GM21423 (cell line): ENCODE data around the gene OR14J1.
"Not testable (repeated sequence)": the region's sequence is repeated elsewhere in the genome, so short reads cannot be mapped to it uniquely, and the experiment has no call there.

ENCODE experiments used
- ATAC-seq: cut with Tn5 transposase; IDR thresholded peaks from one replicate; pipeline ENCODE4 v1.9.1; 2021; ENCODE audit warnings: mild to moderate bottlenecking, moderate library complexity; ENCODE audit not compliant: unreplicated experiment

OR14J1 gene, protein sequence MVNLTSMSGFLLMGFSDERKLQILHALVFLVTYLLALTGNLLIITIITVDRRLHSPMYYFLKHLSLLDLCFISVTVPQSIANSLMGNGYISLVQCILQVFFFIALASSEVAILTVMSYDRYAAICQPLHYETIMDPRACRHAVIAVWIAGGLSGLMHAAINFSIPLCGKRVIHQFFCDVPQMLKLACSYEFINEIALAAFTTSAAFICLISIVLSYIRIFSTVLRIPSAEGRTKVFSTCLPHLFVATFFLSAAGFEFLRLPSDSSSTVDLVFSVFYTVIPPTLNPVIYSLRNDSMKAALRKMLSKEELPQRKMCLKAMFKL

GRCh38 chr6:29301316-29301715, at the start of gene OR14J1:
TSS of gene OR14J1 (plus strand) at chr6:29301701. CDS start at chr6:29306690, 4,989 bp downstream.
- no peak for ATAC-seq

DNA sequence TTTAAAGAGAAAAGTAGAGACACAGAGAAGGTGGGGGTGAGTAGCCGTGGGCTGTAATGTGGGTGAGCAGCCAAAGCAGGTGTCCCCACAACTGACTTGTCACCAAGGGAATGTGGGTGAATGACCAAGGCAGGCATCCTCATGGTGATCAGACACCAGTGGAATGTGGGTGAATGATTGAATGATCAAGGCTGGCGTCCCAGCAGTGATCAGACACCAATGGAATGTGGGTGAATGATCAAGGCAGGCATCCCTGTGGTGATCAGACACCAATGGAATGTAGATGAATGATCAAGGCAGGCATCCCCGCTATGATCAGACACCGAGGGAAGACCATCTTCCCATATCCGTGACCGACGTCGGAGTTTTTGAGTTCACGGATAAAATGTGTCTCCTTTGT, 49.8 kb upstream of the OR14J1 start:
- no peak for ATAC-seq

GRCh38 chr6:29255530-29255929, 46.0 kb upstream of the OR14J1 start:
- ATAC-seq, result no peak

DNA sequence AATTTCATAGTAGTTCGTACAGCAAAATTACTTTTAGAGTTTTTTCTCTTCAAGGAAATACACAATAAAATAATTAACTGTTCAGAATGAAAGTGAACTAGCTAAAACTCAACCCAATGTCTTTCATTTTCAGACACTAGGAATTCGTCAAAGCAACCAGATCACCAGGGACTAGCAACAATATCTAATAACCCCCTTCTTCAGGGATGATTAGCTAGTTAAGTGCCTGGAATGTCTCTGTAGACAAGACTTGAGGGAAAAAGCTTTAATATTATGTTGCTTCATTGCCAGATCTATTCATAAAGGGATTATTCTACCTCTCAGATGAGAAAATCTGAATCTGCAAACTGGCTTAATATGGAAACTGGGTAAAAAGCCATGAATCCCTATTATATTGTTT, 41.8 kb upstream of the OR14J1 start:
- ATAC-seq, result no peak

DNA sequence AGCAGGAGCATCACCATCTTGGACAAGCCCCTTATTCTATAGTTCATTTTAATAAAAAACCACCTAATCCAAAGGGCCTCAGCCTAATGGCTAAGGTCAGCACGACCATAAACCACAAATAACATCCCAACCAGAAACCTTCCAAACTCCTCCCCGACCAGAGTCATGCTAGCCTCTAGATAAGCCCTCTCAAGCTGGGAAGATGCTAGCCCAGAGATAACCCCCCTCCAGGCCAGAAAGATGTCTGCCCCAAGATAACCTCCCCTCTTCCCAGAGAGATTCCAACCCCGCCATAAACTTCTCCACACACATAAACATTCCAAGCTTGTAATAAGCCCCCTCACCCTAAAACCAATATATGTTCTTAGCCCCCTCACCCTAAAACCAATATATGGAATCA, 38.5 kb upstream of the OR14J1 start:
- ATAC-seq, result no peak

DNA sequence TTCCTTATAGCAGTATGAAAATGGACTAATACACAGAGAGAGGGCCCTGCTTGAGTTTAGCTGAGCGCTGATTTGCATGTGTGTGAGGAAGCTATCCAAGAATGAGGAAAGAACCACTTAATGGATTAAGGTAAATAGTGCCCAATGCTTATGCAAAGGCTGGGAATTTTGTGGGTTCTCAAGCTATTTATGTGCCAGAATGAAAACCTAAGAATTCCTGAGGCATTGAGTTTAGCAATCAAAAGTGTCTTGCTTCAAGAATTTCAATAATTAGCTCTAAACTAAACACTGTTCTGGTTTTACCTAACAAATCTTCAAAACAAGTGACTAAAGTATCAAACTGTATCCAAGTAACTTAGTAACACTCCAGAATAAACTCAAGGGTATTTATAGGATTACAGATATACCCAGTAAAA, 7.0 kb upstream of the OR14J1 start:
- ATAC-seq, result no peak

- ATAC-seq, result no peak
These were observed 6.3 kb upstream of the OR14J1 start for GRCh38 chr6:29295181-29295585.

- ATAC-seq, result no peak
These were observed 5.9 kb upstream of the OR14J1 start for GRCh38 chr6:29295623-29296022.

GRCh38 chr6:29319931-29320330, 18.4 kb downstream of the OR14J1 start:
- no peak for ATAC-seq

DNA sequence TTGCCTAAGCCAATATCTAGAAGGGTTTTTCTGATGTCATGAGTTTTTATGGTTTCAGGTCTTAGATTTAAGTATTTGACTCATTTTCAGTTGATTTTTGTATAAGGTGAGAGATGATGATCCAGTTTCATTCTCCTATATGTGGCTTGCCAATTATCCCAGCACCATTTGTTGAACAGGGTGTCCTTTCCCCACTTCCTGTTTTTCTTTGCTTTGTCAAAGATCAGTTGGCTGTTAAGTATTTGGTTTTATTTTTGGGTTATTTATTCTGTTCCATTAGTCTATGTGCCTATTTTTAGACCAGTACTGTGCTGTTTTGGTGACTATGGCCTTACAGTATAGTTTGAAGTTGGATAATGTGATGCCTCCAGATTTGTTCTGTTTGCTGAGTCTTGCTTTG, 21.8 kb downstream of the OR14J1 start:
- not testable (repeated sequence) for ATAC-seq

- no peak for ATAC-seq
These were observed 24.3 kb downstream of the OR14J1 start for GRCh38 chr6:29325777-29326176.

DNA sequence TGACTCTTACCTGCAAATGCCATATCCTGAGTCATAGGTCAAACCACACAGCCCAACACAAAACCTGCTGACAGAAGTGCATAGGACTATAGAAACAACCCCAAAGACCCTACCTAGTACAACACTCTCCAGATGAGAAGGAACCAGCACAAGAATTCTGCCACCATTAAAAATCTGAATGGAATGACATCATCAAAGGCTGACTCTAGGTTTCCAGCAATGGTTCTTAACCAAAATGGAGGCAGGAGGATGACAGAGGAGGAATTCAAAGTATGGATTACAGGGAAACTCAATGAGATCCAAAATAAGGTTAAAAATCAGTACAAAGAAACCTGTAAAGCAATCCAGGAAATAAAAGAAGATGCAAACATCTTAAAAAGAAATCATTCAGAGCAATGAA, 31.2 kb downstream of the OR14J1 start:
- no peak for ATAC-seq

DNA sequence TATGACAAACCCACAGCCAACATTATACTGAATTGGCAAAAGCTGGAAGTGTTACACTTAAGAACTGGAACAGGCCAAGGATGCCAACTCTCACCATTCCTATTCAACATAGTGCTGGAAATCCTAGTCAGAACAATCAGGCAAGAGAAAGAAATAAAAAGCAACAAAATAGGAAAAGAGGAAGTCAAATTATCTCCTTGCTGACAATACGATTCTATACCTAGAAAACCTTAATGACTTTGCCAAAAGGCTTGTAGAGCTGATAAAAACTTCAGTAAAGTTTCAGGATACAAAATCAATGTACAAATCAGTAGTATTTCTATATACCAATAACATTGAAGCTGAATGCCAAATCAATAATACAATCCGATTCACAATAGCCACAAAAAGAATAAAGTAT, 34.8 kb downstream of the OR14J1 start:
- no peak for ATAC-seq

GRCh38 chr6:29345380-29345779, 43.9 kb downstream of the OR14J1 start:
- ATAC-seq, result no peak

DNA sequence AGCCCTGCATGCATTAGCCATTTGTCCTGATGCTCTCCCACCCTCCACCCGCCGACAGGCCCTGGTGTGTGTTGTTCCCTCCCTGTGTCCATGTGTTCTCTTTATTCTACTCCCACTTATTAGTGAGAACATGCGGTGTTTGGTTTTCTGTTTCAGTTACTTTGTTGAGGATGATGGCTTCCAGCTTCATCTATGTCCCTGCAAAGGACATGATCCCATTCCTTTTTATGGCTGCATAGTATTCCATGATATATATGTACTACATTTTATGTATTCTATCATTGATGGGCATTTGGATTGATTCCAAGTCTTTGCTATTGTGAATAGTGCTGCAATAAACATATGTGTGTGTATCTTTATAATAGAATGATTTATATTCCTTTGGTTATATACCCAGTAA, 47.8 kb downstream of the OR14J1 start:
- not testable (repeated sequence) for ATAC-seq

DNA sequence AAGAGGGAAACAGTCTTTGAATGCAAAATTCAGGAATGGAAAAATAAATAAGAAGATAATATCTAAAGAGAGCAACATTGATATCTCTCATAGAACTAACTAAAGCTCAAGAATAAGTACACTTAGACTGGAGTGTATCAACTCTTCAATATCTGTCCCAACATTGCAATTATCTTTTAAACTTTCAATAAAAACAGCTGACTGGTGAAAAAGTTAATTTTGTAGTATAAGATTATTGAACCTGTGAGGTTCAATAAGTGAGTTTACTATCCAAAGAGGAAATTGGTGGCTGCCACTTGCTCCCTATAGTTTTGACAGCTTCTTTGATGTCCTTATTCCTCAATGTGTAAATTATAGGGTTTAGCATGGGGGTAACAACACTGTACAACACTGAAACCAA, 53.5 kb downstream of the OR14J1 start:
- ATAC-seq, result no peak

DNA sequence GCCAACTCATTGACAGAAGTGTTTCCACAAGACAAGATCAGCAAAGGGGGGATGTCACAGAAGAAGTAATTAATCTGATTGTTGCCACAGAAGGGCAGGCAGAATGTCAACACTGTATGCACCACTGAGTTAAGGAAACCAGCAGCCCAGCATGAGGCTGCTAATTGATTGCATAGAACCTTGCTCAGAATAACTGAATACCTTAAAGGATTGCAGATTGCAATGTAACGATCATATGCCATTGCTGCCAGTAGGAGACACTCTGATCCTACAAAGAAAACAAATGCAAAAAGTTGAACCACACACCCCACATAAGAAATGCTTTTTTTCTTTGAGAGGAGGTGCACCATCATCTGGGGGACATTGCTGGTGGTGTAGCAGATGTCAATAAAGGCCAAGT, 54.1 kb downstream of the OR14J1 start:
- ATAC-seq, result no peak
